ENCODE measurements around the gene PCSK2.

PCSK2 gene

GRCh38 chr20:17461941-17462340 lies 235.1 kb downstream of the PCSK2 start:
- no peak for TF ChIP-seq CTCF (conservative IDR thresholded peaks at IDR 0.05; ENCODE audit: control insufficient read depth, insufficient read depth, low read depth, low read length)
- H3K4me3 ChIP-seq (ENCODE audit: control insufficient read depth, low read depth, low read length): no peak overlapping the region
- DNase-seq (ENCODE audit: low read depth): no peak

- peak; percentile 26 for DNase-seq (ENCODE audit: low read depth)
- H3K4me3 ChIP-seq (ENCODE audit: control insufficient read depth, low read depth, low read length): no peak overlapping the region
- TF ChIP-seq CTCF (conservative IDR thresholded peaks at IDR 0.05; ENCODE audit: control insufficient read depth, insufficient read depth, low read depth, low read length): no peak
These were observed 236.9 kb downstream of the PCSK2 start for GRCh38 chr20:17463711-17464110.

- no peak for DNase-seq (ENCODE audit: low read depth)
- TF ChIP-seq CTCF (conservative IDR thresholded peaks at IDR 0.05; ENCODE audit: control insufficient read depth, insufficient read depth, low read depth, low read length): no peak
These were observed 238.4 kb downstream of the PCSK2 start for GRCh38 chr20:17465236-17465635.

GRCh38 chr20:17466641-17467040 lies 239.8 kb downstream of the PCSK2 start:
- TF ChIP-seq CTCF (conservative IDR thresholded peaks at IDR 0.05; ENCODE audit: control insufficient read depth, insufficient read depth, low read depth, low read length): no peak

More at GRCh38 chr20:17465236-17465635, 238.4 kb downstream of the PCSK2 start:
- no peak overlapping the region for H3K4me3 ChIP-seq (ENCODE audit: control insufficient read depth, low read depth, low read length)

GRCh38 chr20:17467120-17467655 lies 240.3 kb downstream of the PCSK2 start:
- TF ChIP-seq CTCF (conservative IDR thresholded peaks at IDR 0.05; ENCODE audit: control insufficient read depth, insufficient read depth, low read depth, low read length): no peak
- DNase-seq (ENCODE audit: low read depth): no peak
- H3K4me3 ChIP-seq (ENCODE audit: control insufficient read depth, low read depth, low read length): no peak overlapping the region

More at GRCh38 chr20:17466641-17467040, 239.8 kb downstream of the PCSK2 start:
- DNase-seq (ENCODE audit: low read depth): no peak
- H3K4me3 ChIP-seq (ENCODE audit: control insufficient read depth, low read depth, low read length): no peak overlapping the region

GRCh38 chr20:17468073-17468840 lies 241.4 kb downstream of the PCSK2 start:
- no peak overlapping the region for H3K4me3 ChIP-seq (ENCODE audit: control insufficient read depth, low read depth, low read length)
- no peak for TF ChIP-seq CTCF (conservative IDR thresholded peaks at IDR 0.05; ENCODE audit: control insufficient read depth, insufficient read depth, low read depth, low read length)
- DNase-seq (ENCODE audit: low read depth): no peak

All from fibroblast of mammary gland (primary cell).